K562 (cell line): ENCODE measurements around the gene TPMT.

Experiments
- ATF2 ChIP-seq: sonication (generic); formaldehyde crosslinking; IDR thresholded peaks from 2 replicates; pipeline ENCODE4 v1.8.1; 2022; ENCODE audit warnings: missing genetic modification reagents
- ELK1 ChIP-seq: sonication (generic); formaldehyde crosslinking; IDR thresholded peaks from 2 replicates; pipeline ENCODE4 v1.8.1; 2022; ENCODE audit warnings: missing genetic modification reagents
- JUND ChIP-seq, 2 experiments: IDR thresholded peaks; 2 replicates in 1 of 2; 3 replicates in 1 of 2; pipeline ENCODE4 v1.6.1; 2011; ENCODE audit warnings: borderline replicate concordance in 2 of 2, low read depth in 2 of 2, low read length in 2 of 2, improper control_type of control experiment in 1 of 2, missing biosample characterization in 1 of 2, missing genetic modification characterization in 1 of 2, missing genetic modification reagents in 1 of 2
- MXI1 ChIP-seq: IDR thresholded peaks from 2 replicates; pipeline ENCODE4 v1.6.1; 2011; ENCODE audit warnings: low read depth, mild to moderate bottlenecking, improper control_type of control experiment, low read length
- SP1 ChIP-seq: sonication (generic); formaldehyde crosslinking; IDR thresholded peaks from 2 replicates; pipeline ENCODE4 v1.8.1; 2022; ENCODE audit warnings: mild to moderate bottlenecking, missing genetic modification reagents
- SRF ChIP-seq, 2 experiments: fragments of 250-450, 450-650 bp in 1 of 2; sonication (Bioruptor Pico) in 1 of 2; sonication (generic) in 1 of 2; formaldehyde crosslinking; IDR thresholded peaks; 2 replicates each; pipeline versions ENCODE4 v1.5.0 to v1.5.1; 2020 to 2022; ENCODE audit warnings: mild to moderate bottlenecking in 1 of 2, missing genetic modification reagents in 1 of 2
- TAF1 ChIP-seq: IDR thresholded peaks from 2 replicates; pipeline ENCODE4 v1.6.1; 2011; ENCODE audit warnings: mild to moderate bottlenecking, low read length, moderate library complexity; ENCODE audit not compliant: insufficient read depth, control insufficient read depth, severe bottlenecking; ENCODE audit errors: extremely low read depth
- ZBTB17 ChIP-seq: fragments of 450-650 bp; formaldehyde crosslinking; IDR thresholded peaks from 2 replicates; pipeline ENCODE4 v1.4.0; 2020; ENCODE audit warnings: mild to moderate bottlenecking
- ZNF140 ChIP-seq: fragments of 250-450 bp; sonication (Bioruptor Pico); IDR thresholded peaks from 2 replicates; pipeline ENCODE4 v1.8.0; 2021; ENCODE audit warnings: moderate library complexity, mild to moderate bottlenecking, inconsistent platforms
- ZNF3 ChIP-seq: fragments of 250-450 bp; sonication (Bioruptor Pico); IDR thresholded peaks from 2 replicates; pipeline ENCODE4 v1.5.0; 2021; ENCODE audit warnings: mild to moderate bottlenecking, moderate library complexity
- ZNF655 ChIP-seq: fragments of 250-450 bp; sonication (Bioruptor Pico); IDR thresholded peaks from 2 replicates; pipeline ENCODE4 v1.5.0; 2021

GRCh38 chr6:18096423-18096822, 58.5 kb downstream of the TPMT start:
- TF ChIP-seq SRF (CRISPR knock-in tag; IDR thresholded peaks at IDR 0.05) (no peak), JUND (IDR thresholded peaks at IDR 0.05; ENCODE audit: borderline replicate concordance, low read depth, low read length) (no peak), JUND (tag; IDR thresholded peaks at IDR 0.05; ENCODE audit: borderline replicate concordance, low read depth, low read length) (no peak), ZBTB17 (no peak), ZNF655 (CRISPR knock-in tag) (no peak), ATF2 (no peak), MXI1 (no peak), SP1 (CRISPR knock-in tag) (no peak), TAF1 (no peak), ZNF3 (CRISPR knock-in tag) (no peak), ELK1 (CRISPR knock-in tag) (no peak), ZNF140 (no peak)
